NCI-H524 treated with DMSO at 0.1 percent for 48 hours (cell line): Measurements from ENCODE around the gene DARS1.
"Not testable (repeated sequence)": the region's sequence is repeated elsewhere in the genome, so short reads cannot be mapped to it uniquely, and the experiment has no call there.

Experiments used
- DNase-seq: peaks from one replicate; lab custom pipeline; 2025; lab: John Stamatoyannopoulos, UW

DARS1 gene

DNA sequence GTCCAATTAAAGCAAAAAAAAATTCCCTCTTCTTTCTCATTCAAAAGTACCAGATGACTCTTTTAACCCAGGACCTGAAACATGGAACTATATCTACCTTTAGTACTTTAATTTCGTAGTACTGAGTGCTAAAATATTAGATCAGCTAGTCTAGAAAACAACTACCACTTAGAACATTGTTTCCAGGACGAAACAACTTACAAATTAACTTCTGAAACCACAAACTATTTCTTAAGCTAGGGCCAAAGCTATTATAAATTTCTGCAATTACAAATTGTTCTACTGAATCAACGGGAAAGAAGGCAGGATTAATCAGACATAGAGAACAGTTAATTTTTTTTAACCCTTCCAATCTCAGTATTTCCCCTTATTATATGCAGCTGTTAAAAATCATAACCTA is 39.9 kb downstream of the DARS1 start:
- DNase-seq, result no peak

DNA sequence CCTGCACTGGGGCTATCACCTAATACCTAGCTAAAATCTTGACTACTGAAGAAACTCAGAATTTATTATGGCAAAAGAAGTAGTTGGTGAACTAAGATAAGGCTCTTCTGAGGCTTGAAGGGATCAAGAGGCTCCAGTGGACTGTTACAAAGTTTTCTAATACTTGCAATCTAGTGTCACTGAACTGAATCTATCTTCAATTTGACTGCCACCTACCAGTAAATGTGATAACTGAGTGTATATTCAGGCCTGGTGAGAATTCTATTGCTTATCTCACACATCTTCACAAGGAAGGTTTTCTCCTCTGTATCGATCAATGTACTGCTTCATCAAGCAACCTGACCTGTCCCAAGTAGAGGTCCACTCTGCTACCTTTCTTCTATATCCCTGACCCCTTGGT is 40.8 kb downstream of the DARS1 start:
- no peak for DNase-seq

DNA sequence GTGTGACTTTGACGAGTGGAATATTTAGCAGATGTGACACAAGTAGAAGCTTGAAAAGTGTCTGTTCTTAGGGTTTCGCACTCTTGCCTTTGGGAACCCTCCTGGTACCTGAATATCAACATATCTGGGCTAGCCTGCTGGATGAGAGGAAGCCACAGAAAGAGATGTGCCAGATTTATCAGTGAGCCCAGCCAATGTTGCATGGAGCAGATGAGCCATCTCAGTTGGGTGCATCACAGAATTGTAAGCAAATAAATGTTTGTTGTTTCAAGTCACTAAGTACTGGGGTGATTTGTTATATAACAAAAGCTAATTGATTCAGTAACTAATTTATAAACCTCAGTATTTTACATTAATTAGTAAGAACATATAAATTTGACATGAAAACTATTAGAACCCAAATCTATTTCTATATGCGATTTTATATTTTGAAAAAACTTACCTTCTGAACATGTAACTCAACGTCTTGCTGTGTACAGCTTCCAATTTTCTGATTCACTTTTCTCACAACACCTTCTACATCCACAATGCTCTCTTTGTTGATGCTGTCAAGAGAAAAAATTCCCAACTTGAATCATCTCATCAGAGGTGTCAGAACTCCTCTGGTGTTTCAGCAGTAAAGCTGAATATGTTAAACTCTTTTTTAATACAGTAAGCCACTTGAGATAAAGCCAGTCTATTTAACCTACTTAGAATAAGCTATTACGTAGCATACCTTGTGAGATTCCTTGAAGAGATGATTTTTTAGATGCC is 42.3 kb downstream of the DARS1 start:
- DNase-seq, result no peak

DNA sequence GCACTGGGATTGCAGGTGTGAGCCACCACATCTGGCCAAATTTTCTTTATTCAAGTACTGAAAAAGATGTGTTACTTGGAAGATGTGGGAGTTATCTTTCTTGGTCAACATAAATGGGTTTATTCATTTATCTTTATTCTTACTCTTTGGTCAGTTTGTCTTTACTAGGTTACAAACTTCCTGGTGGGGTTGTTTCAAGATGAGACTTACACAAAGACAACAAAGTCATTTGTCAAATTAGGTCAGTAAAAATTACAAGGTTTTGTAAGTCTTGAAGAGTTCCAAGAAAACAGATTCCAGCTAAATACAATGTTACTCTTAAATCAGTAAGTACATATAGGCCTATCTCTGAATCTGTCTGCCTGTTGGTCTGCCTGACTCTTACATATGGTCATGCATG is 48.9 kb downstream of the DARS1 start:
- no peak for DNase-seq

DNA sequence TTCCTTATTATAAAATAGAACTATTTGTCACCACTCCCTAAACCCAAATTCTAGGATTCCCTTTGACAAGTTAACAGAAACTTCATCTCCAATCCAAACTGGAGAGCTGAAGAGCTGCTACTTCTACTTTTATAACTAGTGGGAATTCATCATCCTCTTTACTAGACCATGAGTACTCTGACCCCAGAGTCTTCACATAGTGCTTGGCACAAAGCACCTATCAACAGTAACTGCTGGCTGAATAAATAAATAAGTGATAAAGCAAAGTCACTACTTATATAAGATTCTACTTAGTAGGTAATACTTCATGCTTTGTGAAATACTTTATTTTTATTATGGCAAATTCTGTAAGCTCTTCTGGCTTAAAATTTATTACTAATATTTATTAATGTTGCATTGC is 49.5 kb downstream of the DARS1 start:
- DNase-seq, result no peak

DNA sequence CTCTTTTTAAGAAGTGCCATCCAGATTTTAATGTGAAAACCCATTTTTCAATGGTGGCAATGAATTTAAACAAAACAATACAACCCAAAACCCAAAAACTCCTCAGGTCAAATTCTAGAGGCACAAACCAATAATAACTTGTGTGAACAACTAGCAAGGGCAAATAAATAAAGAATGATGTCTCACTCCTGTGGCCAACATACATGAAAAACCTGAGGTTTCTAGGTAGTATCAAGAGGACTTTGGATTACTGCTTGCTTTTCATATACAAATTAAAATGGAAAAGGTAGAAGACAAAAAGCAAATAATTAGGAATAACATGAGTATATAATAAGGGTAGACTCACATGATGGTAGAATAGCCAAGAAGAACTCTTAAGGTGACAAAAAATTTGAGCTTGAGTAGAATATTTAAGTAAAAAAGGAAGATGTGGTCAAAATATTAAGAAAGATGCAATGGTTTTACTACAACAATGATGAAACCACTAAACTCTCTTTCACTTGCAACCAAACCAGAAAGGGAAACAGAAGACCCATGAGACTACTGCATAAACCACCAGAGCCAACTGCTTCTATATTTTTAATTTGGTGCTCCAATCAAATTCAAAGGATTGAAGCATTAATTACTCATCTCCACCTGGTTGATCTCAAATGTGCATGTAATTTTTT is 53.5 kb downstream of the DARS1 start:
- DNase-seq, result no peak

DNA sequence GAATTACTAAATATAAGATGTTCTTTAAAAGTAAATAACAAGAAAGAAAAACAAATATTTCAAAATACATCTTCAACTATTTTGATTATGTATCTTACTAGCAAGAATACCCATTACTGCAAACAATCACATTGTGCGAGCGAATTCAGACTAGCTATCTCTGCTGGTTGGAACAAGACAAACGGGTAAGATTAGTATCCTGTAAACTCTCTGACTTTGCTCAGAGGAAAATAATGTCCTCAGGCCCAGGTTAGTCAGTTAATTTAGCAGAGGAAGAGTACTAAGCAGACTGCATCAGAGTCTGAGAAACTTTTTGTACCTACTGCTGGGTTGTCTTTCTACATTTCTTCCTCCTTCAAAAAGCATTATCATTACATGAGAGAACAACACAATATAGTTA is 58.8 kb downstream of the DARS1 start:
- DNase-seq, result no peak

DNA sequence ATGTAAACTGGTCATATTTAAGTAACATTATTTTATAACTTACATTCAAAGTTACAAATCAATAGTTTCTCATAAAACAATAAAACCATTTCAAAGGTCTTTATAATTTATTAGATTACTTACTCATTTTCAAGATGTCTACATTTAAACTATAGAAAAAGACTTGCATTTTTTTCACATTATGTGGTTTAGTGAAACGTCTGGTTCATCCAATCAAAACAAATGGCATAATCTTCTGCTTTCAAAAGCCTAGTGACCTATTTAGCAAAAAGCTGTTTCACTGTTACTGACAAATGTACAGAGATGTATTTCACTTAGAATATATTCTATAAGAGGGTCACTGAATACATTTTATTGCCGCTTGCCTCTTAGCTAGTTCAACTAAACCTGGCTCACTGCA is 59.9 kb downstream of the DARS1 start:
- no peak for DNase-seq

DNA sequence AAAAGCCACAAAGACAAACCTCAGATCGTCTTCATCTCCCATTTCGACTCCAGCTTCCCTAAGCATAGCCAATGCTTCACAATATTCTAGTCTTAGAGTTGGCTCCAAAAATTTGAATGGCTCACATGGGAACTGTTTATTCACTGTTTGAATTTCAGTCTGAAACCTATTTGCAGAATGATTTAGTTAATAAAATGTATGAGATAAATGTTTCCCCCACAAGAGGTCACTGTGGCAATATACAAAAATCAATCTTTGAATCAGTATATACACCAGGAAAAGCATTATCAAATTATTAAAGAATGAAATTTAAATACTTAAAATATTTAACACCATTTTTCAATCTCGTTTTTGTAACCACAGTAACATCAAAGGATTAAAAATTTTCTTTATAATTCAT is 69.2 kb downstream of the DARS1 start:
- DNase-seq, result no peak

DNA sequence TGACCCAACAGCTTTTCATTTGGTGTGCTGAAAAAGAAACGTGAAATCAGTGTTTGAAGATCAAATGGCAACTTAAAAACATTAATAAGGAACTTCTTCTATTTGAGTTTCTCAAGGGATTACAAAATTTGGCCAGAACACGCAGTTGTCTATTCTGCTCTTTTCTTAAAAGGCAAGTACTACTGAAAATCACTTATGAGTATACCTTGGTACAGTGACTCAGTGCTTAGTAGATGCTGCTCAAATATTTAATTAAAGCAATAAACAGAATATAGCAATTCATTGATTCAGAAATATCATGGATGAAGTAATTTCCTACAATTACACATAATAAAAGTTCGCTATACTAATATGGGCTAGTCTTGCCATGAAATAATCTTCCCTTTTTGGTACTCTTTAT is 70.9 kb downstream of the DARS1 start:
- no peak for DNase-seq

DNA sequence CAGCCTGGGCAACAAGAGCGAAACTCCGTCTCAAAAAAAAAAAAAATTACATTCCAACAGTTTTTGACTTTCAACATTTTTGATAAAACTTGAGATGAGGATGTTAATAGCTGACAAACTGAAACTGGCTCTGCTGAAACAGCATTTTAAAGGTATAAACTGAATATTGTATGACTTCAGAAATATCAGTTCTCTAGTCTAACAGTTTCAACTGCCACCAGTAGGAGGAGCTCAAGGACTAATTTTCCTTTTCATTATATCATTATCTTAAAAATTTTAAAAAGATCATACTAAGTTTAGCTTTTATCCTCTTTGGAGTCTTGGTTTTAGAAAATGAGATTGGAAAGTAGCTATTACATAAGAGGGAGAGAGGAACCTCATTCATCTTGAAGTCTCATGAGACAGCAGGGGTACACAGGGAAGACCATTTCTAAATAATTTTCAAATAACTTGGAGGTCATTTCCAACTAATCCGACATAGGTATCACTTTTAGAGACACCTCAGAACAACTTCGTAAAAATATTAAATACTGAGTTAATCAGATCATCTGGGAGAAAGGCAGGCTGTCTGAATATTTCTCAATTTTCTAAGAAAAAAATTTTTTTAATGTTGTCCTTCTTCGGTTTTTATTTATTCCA is 71.6 kb downstream of the DARS1 start:
- DNase-seq, result no peak

DNA sequence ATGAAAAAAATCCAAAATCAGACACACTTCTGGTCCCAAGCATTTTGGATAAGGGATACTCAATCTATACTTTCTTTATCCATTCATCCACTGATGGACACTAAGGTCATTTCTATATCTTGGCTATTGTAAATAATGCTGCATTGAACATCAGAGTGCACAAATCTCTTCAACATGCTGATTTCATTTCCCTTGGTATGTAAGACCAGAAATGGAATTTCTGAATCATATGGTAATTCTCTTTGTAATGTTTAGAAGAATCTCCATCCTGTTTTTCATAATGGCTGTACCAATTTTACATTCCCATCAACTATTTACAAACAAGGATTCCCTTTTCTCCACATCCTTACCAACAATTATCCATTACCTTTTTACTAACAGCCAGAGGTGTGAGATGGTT is 75.5 kb downstream of the DARS1 start:
- DNase-seq, result no peak

DNA sequence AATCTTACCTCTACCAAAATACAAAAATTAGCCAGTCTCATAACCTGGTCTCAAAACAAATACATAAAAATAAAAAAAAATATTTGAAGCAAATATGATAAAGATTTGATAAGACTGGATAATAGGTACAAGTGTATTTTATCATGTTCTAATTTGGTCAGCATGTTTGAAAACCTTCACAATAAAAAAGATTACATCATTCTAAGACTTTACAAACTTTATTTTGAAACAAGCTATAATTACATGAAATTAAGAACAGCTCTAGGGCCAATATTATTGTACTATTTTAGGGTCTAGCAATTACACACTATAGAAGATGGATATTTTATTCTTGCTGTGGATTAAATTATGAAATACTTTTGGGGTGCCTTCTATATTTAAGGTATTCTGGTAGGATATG is 79.7 kb downstream of the DARS1 start:
- DNase-seq, result no peak

DNA sequence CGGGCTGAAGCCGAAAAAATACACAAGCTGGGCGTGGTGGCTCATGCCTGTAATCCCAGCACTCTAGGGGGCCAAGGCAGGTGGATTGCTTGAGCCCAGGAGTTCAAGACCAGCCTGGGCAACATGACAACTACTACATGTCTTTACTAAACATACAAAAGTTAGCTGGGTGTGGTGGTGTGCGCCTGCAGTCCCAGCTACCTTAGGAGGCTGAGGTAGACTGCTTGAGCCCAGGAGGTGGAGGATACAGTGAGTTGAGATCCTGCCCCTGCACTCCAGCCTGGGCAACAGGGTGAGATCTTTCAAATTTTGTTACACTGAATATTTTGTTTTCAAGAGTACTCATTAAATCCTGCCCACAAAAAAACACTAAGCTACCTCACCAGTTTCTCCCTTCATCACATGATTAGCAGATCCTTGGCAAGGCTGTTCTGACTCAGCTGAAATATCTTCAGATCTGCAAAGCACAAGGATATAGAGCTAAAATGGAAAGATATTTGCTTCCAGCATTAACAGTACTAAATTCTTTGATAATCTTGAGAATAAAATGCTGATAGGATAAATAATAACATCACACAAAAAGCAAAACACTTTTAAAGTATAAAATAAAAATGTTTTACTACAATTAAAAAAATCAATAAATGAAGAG is 81.0 kb downstream of the DARS1 start:
- DNase-seq, result no peak

DNA sequence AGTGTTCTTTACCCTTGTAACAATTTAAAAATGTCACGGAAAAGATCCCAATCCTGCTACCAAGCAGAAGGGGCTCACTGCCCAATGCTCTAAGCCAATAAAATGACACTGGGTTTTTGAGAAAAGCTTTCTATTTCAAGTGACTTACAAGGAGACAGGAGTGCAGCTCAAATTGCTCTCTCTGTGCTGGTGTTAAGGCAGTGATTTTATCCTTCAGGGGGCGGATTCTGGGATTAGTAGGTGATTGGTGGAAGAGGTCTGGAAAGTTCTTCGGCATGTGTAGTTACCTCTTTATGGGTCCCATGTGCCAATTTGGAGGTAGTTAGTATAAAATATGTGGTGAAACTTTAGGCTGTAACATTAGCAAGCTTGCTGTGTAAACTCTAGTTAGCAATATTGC is 81.8 kb downstream of the DARS1 start:
- no peak for DNase-seq

DNA sequence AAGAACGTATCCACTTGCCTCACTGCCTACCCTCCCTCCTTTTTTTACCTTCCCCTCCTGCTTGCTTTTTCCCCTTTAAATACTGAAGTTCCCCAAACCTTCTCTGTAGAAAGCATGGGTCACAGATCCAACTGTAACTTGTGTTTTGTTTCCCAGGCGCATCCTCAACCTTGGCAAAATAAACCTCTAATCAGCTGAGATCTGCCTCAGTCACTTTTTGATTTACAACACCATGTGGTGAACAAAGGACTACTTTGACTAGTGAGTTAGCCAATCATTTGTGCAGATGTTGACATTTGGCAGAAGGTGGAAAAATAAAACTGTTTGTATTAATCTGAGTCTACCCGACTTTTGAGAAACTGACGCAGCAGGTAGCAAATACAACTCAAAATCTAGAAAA is 85.9 kb downstream of the DARS1 start:
- no peak for DNase-seq

DNA sequence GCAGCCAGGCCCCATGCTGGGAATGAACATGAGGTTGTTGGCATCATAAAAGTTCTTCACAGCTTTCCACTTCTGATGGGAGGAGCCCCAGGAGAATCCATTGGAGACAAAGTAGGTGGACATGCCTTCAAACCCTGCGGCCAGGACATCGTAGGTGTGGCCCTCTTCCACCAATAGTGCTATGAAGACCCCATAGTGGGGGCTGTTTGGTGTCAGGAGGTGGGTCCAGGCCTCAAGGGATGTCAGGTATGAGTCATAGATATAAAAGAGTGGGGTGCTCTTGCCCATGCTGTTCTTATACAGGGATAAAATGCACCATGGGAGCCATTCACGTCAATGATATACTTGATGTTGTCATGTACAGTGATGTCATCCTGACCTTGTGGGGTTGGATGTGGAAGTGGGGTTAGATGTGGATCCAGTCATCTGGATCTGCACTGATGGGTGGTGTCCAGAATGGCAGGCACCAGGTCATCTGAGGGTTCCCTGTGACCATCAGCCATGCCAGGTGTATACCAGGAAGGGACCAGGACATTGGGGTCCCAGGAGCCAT is 87.1 kb downstream of the DARS1 start:
- no peak for DNase-seq

DNA sequence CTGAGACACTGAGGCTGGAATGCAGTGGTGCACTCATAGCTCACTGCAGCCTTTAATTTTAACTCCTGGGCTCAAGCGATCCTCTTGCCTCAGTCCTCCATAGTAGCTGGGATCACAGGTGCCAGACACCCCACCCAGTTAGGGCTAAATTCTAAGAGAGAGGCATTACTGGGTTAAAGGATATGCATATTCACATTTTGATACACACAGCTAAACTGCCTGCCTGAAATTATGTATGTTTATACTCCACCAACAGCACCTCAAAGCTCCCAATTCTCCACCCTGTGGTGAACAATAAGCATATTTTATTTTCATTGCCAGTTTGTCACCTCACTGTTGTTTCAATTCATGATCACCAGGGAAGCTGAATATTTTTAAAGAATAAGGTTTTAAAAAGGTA is 90.5 kb downstream of the DARS1 start:
- DNase-seq, result no peak

DNA sequence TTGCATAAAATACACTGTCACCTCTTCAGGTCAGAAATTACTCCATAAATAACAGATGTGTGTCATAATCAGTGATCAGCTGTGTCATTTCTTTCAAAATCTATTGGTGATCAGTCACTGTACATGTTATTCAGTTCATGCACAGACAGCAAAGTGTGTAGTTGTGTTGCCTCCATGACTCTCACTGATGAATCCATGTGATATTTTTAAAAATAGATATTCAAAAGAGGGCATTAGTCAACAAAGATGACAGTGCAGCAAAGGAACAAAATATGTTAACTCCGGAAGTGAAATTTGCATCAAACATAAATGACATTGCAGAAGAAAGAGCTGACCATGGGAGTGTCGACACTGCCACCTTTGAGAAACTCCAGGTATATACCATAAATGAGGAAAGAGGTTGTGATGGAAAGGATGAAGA is 92.0 kb downstream of the DARS1 start:
- DNase-seq, result no peak

DNA sequence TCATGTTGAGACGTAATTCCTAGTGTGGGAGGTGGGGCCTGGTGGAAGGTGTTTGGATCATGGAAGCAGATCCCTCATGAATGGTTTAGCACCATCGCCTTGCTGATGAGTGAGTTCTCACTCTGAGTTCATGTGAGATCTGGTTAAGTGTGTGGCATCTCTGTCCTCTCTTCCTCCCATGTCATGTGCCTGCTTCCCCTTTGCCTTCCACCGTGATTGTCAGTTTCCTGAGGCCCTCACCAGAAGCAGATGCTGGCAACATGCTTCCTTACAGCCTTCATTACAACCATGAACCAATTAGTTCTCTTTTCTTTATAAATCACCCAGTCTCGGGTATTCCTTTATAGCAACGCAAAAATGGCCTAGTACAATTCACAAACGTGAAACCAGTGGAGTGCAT is 94.6 kb downstream of the DARS1 start:
- DNase-seq, result no peak

DNA sequence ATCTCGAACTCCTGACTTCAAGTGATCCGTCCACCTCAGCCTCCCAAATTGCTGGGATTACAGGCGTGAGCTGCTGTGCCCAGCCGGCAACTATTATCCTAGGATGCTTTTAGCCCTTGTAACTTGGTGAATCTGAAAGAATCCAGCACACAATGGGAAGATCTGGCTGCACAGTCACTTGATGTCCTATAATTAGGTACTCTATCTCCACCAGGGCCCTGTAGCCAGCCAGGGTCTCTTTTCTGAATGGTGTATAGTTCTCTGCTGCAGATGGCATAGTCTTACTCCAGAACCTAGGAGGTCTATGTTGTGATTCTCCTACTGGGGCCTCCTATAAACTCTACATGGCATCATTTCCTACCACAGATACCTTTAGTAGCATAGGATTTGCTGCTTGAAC is 95.3 kb downstream of the DARS1 start:
- no peak for DNase-seq

DNA sequence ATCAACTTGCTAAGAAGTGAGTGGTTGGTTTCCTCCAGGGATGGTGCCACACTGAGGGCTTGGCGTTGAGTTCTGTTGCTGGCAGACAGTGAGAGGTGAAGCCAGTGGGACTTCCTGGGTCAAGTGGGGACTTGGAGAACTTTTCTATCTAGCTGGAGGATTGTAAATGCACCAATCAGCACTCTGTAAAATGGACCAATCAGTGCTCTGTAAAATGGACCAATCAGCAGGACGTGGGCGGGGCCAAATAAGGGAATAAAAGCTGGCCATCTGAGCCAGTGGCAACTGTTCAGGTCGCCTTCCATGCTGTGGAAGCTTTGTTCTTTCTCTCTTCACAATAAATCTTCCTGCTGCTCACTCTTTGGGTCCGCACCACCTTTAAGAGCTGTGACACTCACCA is 96.8 kb downstream of the DARS1 start:
- not testable (repeated sequence) for DNase-seq

DNA sequence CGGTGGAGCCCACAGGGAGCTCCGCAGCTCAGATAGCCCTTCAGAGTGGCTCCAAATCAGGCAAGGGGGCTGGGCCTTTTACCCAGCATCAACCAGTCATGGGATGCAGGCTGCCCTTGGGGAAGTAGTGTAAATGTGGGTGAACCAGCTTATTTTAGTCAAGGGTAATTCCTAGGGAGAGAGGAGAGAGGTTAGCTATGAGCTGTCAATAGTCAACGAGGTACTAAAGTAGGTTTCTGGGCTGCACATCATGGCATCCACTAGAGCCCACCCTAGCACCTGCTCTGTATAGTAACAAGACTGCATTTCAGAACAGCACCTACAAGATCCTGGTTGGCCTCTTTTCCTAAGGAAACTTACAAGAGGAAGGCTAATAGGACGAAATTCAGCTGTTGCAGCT is 99.7 kb downstream of the DARS1 start:
- no peak for DNase-seq
